A549 treated with DMSO at 1 μM for 4 hours (cell line): ENCODE data around the gene OR51D1. TPM values are rescaled to one million over a fixed set of nuclear protein-coding genes. Genes with fewer than 3 reads are reported as not detected.

ENCODE experiments used
- total RNA-seq: library from RNA; stranded (reverse); fragments of 200-300 nt; extraction: Qiagen RNA extraction; gene quantifications from 5 replicates; pipeline ENCODE4 v1.2.3, GENCODE V29; 2022; ENCODE audit warnings: low read depth

Gene OR51D1
- not detected in 5 replicates for total RNA-seq

GRCh38 chr11:4636962-4637661, at the start of gene OR51D1:
TSS of gene OR51D1 (plus strand) at chr11:4637477. CDS start at chr11:4639791, 2,314 bp downstream.

GRCh38 chr11:4593739-4594138, 43.5 kb upstream of the OR51D1 start, which contains the start of gene OR52I1:
TSS of gene OR52I1 (plus strand) at chr11:4594039. CDS start at chr11:4594039, 0 bp downstream.

GRCh38 chr11:4607781-4608666, 29.3 kb upstream of the OR51D1 start, which contains the start of gene TRIM68:
TSS of gene TRIM68 (minus strand) at chr11:4608231. CDS start at chr11:4605504, 2,727 bp downstream.

GRCh38 chr11:4643682-4644081, 6.4 kb downstream of the OR51D1 start, which contains the start of gene OR51E1:
TSS of gene OR51E1 (plus strand) at chr11:4643982. CDS start at chr11:4652527, 8,545 bp downstream.

Other genes with a start within 250 kb of the OR51D1 start
- gene TRIM21, start 243.8 kb upstream of the OR51D1 start, total RNA-seq, result 16.7 to 21.8 TPM (median 21.2 TPM) in 5 replicates
- gene OR52K2, start 188.2 kb upstream of the OR51D1 start, total RNA-seq, result not detected in 5 replicates
- gene OR52K1, start 154.8 kb upstream of the OR51D1 start, total RNA-seq, result not detected in 5 replicates
- not detected in 5 replicates for gene OR52M1, start 92.3 kb upstream of the OR51D1 start, total RNA-seq
- not detected in 5 replicates for gene OR52I2, start 55.7 kb upstream of the OR51D1 start, total RNA-seq
- gene OR52I1, start 43.4 kb upstream of the OR51D1 start, total RNA-seq, result not detected in 5 replicates
- 8.7 to 11.7 TPM (median 10.6 TPM) in 5 replicates for gene TRIM68, start 29.2 kb upstream of the OR51D1 start, total RNA-seq
- gene OR51E1, start 6.5 kb downstream of the OR51D1 start, total RNA-seq, result not detected in 5 replicates
- not detected in 5 replicates for gene OR51E2, start 60.4 kb downstream of the OR51D1 start, total RNA-seq
- not detected in 5 replicates for gene MMP26, start 67.3 kb downstream of the OR51D1 start, total RNA-seq
- gene OR51F1, start 132.5 kb downstream of the OR51D1 start, total RNA-seq, result not detected in 5 replicates
- not detected in 5 replicates for gene OR52R1, start 166.9 kb downstream of the OR51D1 start, total RNA-seq
- not detected in 5 replicates for gene OR51F2, start 183.8 kb downstream of the OR51D1 start, total RNA-seq
- not detected in 5 replicates for gene OR51S1, start 211.7 kb downstream of the OR51D1 start, total RNA-seq
- not detected in 5 replicates for gene OR51T1, start 244.4 kb downstream of the OR51D1 start, total RNA-seq